NB4 (cell line): ENCODE results near the gene RBM18.

Source experiments
- DNase-seq: peaks from one replicate; pipeline ENCODE4 v3.0.0; 2010; ENCODE audit warnings: low read depth
- H3K4me3 ChIP-seq: one replicate; pipeline ENCODE4 v1.5.1; 2011; ENCODE audit warnings: mild to moderate bottlenecking, low read depth, low read length, moderate library complexity
- MYC ChIP-seq: IDR thresholded peaks from 2 replicates; pipeline ENCODE4 v1.6.1; 2011; ENCODE audit warnings: low read depth, low read length
- POLR2A ChIP-seq: IDR thresholded peaks from 2 replicates; pipeline ENCODE4 v1.6.1; 2011; ENCODE audit warnings: mild to moderate bottlenecking; ENCODE audit not compliant: insufficient read length; ENCODE audit errors: extremely low read depth
- TF ChIP-seq, protein P1 (sequence below): IDR thresholded peaks from one replicate; pipeline ENCODE4 v1.5.1; 2012; ENCODE audit warnings: low read depth, low read length
- TF ChIP-seq, protein P2 (sequence below): IDR thresholded peaks from 2 replicates; pipeline ENCODE4 v1.6.1; 2011; ENCODE audit warnings: low read depth, low read length

The RBM18 gene

DNA sequence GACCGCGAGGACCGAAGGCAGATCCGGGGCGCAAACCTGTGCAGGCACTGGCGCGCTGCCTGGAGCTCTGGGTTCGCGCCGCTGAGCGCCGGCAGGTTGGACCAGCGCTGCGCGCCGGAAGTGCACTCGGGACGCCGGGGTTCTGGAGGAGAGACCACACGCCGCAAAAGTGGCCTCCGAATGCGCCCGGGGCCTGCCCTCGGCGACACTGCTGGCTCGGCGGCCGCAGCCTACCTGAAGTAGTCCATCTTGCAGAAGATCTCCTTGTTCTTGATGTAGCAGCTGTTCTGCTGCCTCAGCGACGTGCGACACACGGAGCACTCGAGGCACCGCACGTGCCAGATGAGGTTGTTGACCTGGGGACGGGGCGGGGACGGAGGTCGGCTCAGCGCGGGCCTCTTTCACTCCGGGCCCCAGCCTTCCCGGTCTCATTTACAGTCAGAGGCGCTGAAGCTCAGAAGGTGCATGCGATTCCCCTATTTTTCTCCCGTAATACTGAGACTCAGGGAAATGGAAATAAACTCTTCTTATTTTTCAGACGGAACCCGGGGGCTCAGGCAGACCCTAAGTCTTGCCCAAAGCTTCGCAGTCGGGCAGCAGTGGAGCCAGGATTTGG lies 38.4 kb downstream of the RBM18 start:
- no peak overlapping the region for H3K4me3 ChIP-seq

DNA sequence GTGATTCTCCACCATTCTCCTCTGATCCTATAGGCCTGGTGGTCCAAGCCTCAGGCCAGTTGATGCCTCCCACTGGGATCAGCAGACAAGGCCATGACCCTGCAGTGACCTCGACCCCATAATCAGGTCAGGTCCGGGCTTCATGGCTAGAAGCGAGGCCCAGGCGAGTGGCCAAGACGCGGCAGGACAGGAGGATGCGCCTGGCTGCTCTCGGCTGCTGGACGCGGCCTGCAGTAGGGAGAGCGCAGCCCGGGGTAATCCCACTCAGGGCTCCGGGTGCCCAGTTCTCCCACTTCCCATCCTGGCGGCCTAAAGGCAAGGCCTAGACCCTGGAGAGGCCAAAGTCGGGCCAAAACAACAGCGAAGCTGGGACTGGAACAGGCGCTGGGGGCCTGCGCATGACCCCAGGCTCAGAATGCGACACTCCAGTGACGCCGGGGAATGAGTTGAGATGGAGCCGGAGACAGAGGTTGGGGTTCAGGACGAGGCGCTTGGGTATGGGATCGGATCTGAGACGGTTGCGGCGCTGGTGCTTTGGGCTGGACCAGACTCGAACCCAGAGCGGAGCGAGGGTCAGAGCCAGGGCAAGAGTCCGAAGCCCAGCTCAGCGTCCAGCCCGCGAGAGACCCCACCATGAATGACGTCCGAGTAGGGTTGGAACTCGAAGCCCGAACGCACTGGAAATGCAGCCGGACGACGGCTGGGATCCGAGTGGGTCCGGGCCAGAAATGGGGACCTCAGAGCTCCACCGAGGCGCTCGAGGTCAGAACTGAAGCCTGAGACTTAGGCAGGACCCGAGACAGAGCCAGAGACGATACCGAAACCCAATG lies 39.1 kb downstream of the RBM18 start:
- TF ChIP-seq, protein P1, sequence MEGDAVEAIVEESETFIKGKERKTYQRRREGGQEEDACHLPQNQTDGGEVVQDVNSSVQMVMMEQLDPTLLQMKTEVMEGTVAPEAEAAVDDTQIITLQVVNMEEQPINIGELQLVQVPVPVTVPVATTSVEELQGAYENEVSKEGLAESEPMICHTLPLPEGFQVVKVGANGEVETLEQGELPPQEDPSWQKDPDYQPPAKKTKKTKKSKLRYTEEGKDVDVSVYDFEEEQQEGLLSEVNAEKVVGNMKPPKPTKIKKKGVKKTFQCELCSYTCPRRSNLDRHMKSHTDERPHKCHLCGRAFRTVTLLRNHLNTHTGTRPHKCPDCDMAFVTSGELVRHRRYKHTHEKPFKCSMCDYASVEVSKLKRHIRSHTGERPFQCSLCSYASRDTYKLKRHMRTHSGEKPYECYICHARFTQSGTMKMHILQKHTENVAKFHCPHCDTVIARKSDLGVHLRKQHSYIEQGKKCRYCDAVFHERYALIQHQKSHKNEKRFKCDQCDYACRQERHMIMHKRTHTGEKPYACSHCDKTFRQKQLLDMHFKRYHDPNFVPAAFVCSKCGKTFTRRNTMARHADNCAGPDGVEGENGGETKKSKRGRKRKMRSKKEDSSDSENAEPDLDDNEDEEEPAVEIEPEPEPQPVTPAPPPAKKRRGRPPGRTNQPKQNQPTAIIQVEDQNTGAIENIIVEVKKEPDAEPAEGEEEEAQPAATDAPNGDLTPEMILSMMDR, result no peak
- TF ChIP-seq POLR2A (no peak), MYC (no peak)
- TF ChIP-seq, protein P2, sequence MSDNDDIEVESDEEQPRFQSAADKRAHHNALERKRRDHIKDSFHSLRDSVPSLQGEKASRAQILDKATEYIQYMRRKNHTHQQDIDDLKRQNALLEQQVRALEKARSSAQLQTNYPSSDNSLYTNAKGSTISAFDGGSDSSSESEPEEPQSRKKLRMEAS, result no peak
- no peak for DNase-seq
- no peak overlapping the region for H3K4me3 ChIP-seq

More for the DNA sequence above, 38.4 kb downstream of the RBM18 start:
- DNase-seq, result no peak
- TF ChIP-seq, protein P1, result no peak
- TF ChIP-seq POLR2A, result no peak
- no peak for TF ChIP-seq MYC
- TF ChIP-seq, protein P2, result no peak

DNA sequence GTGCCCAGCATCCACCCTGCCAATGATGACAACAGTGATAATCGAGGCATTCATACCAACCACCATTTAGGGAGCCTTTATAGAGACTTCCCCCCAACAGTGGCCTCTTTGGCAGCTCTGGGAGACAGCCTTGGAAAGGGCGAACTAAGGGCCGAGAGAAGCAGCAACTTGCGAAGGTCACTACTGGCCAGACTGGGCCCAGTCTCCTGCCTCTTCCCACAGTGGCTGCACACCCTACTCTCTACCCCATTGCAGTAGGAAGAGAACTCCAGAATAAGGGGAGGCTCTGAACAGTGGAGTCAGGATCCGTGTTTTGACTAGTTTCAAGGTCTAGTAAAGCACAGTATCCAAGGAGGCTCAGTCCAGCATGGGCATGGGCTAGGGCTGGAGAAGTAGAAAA lies 41.2 kb downstream of the RBM18 start:
- no peak for DNase-seq
- TF ChIP-seq MYC (no peak), POLR2A (no peak)
- TF ChIP-seq, protein P1, result no peak
- TF ChIP-seq, protein P2, result no peak
- H3K4me3 ChIP-seq, result no peak overlapping the region

DNA sequence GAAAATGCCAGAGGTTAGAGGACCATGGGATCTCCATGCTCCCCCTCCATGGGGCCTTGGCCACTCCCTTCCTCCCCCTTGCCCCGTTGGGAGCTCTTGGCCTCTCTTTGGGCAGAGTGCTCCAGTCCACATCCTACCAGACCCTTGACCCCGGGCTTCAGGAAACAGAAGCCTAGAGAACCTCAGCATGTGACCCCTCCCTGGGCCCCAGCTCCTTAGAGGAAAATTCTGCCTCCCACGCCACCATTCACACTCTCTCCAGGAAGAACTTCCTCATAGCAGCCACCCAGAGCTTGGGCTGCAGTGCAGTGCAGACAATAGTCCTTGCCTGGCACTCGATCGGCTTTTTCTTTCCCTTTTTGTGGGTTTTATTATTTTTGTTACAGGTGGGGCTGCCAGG lies 41.8 kb downstream of the RBM18 start:
- no peak overlapping the region for H3K4me3 ChIP-seq
- DNase-seq, result peak; percentile 56

DNA sequence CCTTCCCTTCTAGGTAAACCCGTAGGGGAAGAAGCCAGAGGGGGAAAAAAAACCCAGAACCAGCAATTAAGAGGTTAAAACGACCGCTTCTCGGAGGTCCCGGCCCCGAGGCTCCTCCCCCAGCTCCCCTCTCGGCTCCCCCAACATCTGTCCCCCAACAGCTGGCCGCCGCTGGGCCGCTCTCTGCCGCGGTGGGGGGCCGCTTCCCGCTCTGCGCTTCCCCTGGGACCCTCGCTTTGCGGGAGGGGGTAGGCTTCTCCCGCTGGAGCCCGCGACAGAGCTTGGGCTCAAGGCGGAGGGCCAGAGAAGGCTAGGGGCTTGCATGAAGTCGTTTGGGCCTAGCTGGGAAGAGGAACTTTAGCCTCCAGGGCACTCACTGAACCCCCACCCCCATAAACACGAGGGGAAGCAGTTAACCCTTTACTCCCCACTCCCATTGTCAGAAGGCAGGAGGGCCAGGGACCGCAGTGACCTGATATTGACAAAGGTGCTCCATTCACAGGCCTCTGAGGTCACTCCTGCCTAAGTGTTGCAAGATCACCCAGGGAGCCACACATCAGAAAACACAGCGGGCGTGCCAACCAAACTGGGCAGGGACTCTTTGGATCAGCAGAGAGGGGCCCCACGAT lies 43.3 kb downstream of the RBM18 start:
- peak overlapping the region; percentile 57 for H3K4me3 ChIP-seq
- DNase-seq, result peak; percentile 78

More for the DNA sequence above, 41.8 kb downstream of the RBM18 start:
- TF ChIP-seq, protein P1, result no peak
- TF ChIP-seq, protein P2, result no peak
- no peak for TF ChIP-seq POLR2A
- no peak for TF ChIP-seq MYC

DNA sequence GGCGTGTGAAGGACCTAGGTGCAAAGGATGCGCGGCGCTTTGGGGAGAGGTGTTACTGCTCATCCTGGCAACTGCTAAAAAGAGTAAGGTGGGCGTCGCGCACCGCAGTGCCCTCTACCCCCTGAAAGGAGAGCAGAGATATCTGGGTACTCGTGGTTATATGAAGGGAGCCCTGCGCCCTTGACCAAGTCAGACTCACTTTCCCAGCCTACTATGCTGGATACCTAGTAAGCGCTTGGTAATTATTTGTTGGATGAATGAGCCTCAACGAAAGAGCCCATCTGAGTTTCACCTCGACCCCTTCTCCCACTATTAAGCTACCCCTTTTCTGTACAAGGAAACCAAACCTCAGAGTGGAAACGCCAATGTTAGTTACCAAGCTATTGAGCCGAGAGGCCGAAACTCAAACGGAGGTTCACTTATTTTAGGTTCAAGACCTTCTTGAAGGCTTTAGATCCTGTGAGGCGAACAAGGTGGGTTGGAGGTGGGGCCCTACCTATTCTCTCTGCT lies 43.9 kb downstream of the RBM18 start:
- peak overlapping the region; percentile 57 for H3K4me3 ChIP-seq
- DNase-seq, result no peak
- TF ChIP-seq POLR2A (no peak), MYC (no peak)
- TF ChIP-seq, protein P2, result no peak
- TF ChIP-seq, protein P1, result no peak

More for the DNA sequence above, 43.3 kb downstream of the RBM18 start:
- TF ChIP-seq POLR2A (no peak), MYC (0 out of 2 replicates have a peak, but pooled peaks have one; percentile 16)
